Gastrocnemius medialis (tissue), 4 donors: ENCODE data around the gene LRCH1. TPM values are rescaled to one million over a fixed set of nuclear protein-coding genes. Genes with fewer than 3 reads are reported as not detected.

Experiments used
- ATAC-seq, 2 donors: fragments of 150-250 bp; one replicate each; pipeline ENCODE4 v1.9.1; 2016
- DNase-seq, 2 donors: peaks; one replicate each; pipeline ENCODE4 v3.0.0-alpha.2; 2019
- H3K27ac ChIP-seq, 4 donors: fragments of 200-600 bp; sonication (generic); 1 replicate in 1 of 4; 2 replicates in 3 of 4; pipeline ENCODE4 v1.5.1; 2016 to 2018; ENCODE audit warnings: mild to moderate bottlenecking in 2 of 4, moderate library complexity in 1 of 4
- H3K27me3 ChIP-seq, 3 donors: fragments of 200-600 bp; sonication (generic) in 2 of 3; 1 replicate in 1 of 3; 2 replicates in 2 of 3; pipeline versions ENCODE4 v1.5.1 to v1.6.0; 2016 to 2019; ENCODE audit warnings: mild to moderate bottlenecking in 1 of 3, moderate library complexity in 1 of 3
- H3K36me3 ChIP-seq, 2 donors: fragments of 200-600 bp; sonication (generic) in 1 of 2; one replicate each; pipeline ENCODE4 v1.5.1; 2017 to 2018
- H3K4me1 ChIP-seq, 2 donors: fragments of 200-600 bp; sonication (generic) in 1 of 2; one replicate each; pipeline ENCODE4 v1.5.1; 2016 to 2017; ENCODE audit warnings: mild to moderate bottlenecking in 2 of 2
- H3K4me3 ChIP-seq, 4 donors: fragments of 200-600 bp; sonication (generic) in 3 of 4; 1 replicate in 1 of 4; 2 replicates in 3 of 4; pipeline ENCODE4 v1.5.1; 2016 to 2019; ENCODE audit warnings: mild to moderate bottlenecking in 2 of 4
- H3K9me3 ChIP-seq, 3 donors: fragments of 200-600 bp; sonication (generic) in 2 of 3; 1 replicate in 1 of 3; 2 replicates in 2 of 3; pipeline ENCODE4 v1.5.1; 2016 to 2019
- POLR2A ChIP-seq, 2 donors: fragments of 450-650 bp; IDR thresholded peaks; one replicate each; pipeline ENCODE4 v1.6.1; 2017; ENCODE audit warnings: antibody characterized with exemption in 2 of 2, mild to moderate bottlenecking in 2 of 2, moderate library complexity in 2 of 2
- in situ Hi-C, 4 donors: fragments of 200-750 bp; cut with MboI; loops; one replicate each; pipeline versions ENCODE4 v1.15.0 to v1.8.0; 2017; ENCODE audit warnings: low sequenced_read_pairs in 4 of 4
- intact Hi-C: fragments of 100-400 bp; cut with DNase I; formaldehyde crosslinking; loops from one replicate; pipeline ENCODE4 v1.15.1; 2023; ENCODE audit warnings: low total_unique reads
- total RNA-seq, 4 donors: library from RNA; depleted of rRNA; stranded (reverse); fragments of >200 nt; gene quantifications; one replicate each; pipeline versions ENCODE4 v1.1.0 to v1.2.3, GENCODE V29; 2016
- TF ChIP-seq, protein P1 (sequence below), 5 experiments: fragments of 450-650 bp in 3 of 5; fragments of 200-600 bp in 2 of 5; sonication (generic) in 2 of 5; IDR thresholded peaks in 4 of 5; conservative IDR thresholded peaks in 1 of 5; 1 replicate in 4 of 5; 2 replicates in 1 of 5; pipeline ENCODE4 v1.5.1; 2016 to 2019; ENCODE audit warnings: antibody characterized with exemption in 5 of 5, mild to moderate bottlenecking in 3 of 5, moderate library complexity in 3 of 5

LRCH1 gene, protein sequence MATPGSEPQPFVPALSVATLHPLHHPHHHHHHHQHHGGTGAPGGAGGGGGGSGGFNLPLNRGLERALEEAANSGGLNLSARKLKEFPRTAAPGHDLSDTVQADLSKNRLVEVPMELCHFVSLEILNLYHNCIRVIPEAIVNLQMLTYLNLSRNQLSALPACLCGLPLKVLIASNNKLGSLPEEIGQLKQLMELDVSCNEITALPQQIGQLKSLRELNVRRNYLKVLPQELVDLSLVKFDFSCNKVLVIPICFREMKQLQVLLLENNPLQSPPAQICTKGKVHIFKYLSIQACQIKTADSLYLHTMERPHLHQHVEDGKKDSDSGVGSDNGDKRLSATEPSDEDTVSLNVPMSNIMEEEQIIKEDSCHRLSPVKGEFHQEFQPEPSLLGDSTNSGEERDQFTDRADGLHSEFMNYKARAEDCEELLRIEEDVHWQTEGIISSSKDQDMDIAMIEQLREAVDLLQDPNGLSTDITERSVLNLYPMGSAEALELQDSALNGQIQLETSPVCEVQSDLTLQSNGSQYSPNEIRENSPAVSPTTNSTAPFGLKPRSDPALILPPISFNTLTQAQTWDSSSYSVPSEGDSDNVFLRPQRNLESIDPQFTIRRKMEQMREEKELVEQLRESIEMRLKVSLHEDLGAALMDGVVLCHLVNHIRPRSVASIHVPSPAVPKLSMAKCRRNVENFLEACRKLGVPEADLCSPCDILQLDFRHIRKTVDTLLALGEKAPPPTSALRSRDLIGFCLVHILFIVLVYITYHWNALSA
- total RNA-seq = 1 to 10 TPM; 3.4 to 5.0 (median 3.9) TPM

- Histone ChIP-seq H3K27ac (peak within 1 kb of the TSS; percentile 72 to 87 (median 83)), H3K9me3 (no peaks in the 10 kb centered on the region), H3K4me3 (peak within 1 kb of the TSS; percentile 60 to 98 (median 88)), H3K27me3 (no peaks in the 10 kb centered on the region), H3K4me1 (peaks cover 14 to 23% of the 10 kb centered on the region in 2 donors), H3K36me3 (no peaks in the 10 kb centered on the region)
- ATAC-seq (peak; percentile 74 to 77), DNase-seq (peak; percentile 66 to 76)
- intact Hi-C loops = loop anchor here (1.0 to 5.0 kb wide), 3 partner anchors 124 to 244 kb away; partner anchors contain the start of gene ESD
- peak; percentile 26 to 33 for TF ChIP-seq POLR2A (IDR thresholded peaks at IDR 0.05)
- TF ChIP-seq, protein P1, sequence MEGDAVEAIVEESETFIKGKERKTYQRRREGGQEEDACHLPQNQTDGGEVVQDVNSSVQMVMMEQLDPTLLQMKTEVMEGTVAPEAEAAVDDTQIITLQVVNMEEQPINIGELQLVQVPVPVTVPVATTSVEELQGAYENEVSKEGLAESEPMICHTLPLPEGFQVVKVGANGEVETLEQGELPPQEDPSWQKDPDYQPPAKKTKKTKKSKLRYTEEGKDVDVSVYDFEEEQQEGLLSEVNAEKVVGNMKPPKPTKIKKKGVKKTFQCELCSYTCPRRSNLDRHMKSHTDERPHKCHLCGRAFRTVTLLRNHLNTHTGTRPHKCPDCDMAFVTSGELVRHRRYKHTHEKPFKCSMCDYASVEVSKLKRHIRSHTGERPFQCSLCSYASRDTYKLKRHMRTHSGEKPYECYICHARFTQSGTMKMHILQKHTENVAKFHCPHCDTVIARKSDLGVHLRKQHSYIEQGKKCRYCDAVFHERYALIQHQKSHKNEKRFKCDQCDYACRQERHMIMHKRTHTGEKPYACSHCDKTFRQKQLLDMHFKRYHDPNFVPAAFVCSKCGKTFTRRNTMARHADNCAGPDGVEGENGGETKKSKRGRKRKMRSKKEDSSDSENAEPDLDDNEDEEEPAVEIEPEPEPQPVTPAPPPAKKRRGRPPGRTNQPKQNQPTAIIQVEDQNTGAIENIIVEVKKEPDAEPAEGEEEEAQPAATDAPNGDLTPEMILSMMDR (IDR thresholded peaks at IDR 0.05 in 4 of 5, conservative IDR thresholded peaks at IDR 0.05 in 1 of 5) = no peak
- in situ Hi-C loops = loop anchor here in 3 of 4 donors (5.0 to 10.0 kb wide), 2 partner anchors 162 to 169 kb away; no protein-coding TSS in a partner anchor
These were observed at the start of gene LRCH1 for GRCh38 chr13:46552889-46553520. LRCH1 (plus strand) TSS chr13:46553170; CDS start chr13:46553397, 227 bp downstream.

DNA sequence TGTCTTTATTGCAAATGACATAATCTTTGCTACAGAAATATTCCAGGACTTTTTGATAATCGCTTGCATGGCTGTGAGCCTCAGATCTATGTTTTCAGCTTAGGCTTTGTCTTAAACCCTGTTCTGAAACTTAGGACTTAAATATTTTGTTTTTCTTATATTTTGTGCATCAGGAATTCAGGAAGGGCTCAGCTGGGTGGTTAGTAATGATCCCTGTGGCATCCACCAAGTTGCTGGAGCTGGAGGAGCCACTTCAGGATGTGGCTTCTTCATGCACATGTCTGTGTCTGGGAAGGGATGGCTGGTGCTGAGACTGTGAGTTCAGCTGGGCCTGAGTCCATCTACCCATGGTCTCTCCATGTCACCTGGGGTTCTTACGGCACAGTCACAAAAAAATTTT lies 48.9 kb upstream of the LRCH1 start:
- Histone ChIP-seq H3K4me1 (no peaks in the 10 kb centered on the region), H3K27ac (no peak overlapping the region), H3K36me3 (no peaks in the 10 kb centered on the region), H3K9me3 (no peaks in the 10 kb centered on the region), H3K27me3 (no peaks in the 10 kb centered on the region), H3K4me3 (no peak overlapping the region)
- intact Hi-C loops (no loop called here), in situ Hi-C loops (no loop called here)
- ATAC-seq (no peak), DNase-seq (no peak)
- no peak for TF ChIP-seq POLR2A (IDR thresholded peaks at IDR 0.05)
- TF ChIP-seq, protein P1 (IDR thresholded peaks at IDR 0.05 in 4 of 5, conservative IDR thresholded peaks at IDR 0.05 in 1 of 5) = no peak

DNA sequence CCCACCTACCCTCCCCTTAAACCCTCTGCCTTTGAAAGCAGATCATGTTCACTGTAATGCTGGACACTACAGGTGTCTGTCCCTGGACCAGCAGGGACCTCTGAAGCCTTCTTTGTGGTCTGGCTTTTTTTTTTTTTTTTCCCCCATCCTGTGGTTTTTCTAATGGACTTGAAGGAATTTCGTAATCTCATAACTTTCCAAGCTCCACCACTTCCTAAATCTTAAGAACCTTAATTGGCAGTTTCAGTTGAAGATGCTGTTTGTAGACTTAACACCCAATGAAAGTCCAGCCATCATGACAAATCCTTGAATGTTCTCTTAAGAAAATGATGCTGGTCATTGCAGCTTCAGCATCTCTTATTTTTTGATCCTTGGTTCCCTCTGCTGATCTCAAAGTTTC lies 45.0 kb upstream of the LRCH1 start:
- TF ChIP-seq, protein P1 (IDR thresholded peaks at IDR 0.05 in 4 of 5, conservative IDR thresholded peaks at IDR 0.05 in 1 of 5) = no peak
- TF ChIP-seq POLR2A (IDR thresholded peaks at IDR 0.05) = no peak
- H3K27ac ChIP-seq = no peak overlapping the region
- intact Hi-C loops (no loop called here), in situ Hi-C loops (no loop called here)
- DNase-seq = no peak
- ATAC-seq = no peak
- H3K9me3 ChIP-seq = no peaks in the 10 kb centered on the region
- no peaks in the 10 kb centered on the region for H3K4me1 ChIP-seq
- no peak overlapping the region for H3K4me3 ChIP-seq
- no peaks in the 10 kb centered on the region for H3K36me3 ChIP-seq
- no peaks in the 10 kb centered on the region for H3K27me3 ChIP-seq

GRCh38 chr13:46509981-46510380 lies 43.0 kb upstream of the LRCH1 start:
- intact Hi-C loops = no loop called here
- in situ Hi-C loops = no loop called here
- H3K27ac ChIP-seq = no peak overlapping the region
- TF ChIP-seq, protein P1 (IDR thresholded peaks at IDR 0.05 in 4 of 5, conservative IDR thresholded peaks at IDR 0.05 in 1 of 5) = no peak
- no peak for TF ChIP-seq POLR2A (IDR thresholded peaks at IDR 0.05)
- ATAC-seq = no peak
- H3K9me3 ChIP-seq = no peaks in the 10 kb centered on the region
- no peaks in the 10 kb centered on the region for H3K36me3 ChIP-seq
- no peaks in the 10 kb centered on the region for H3K27me3 ChIP-seq
- H3K4me3 ChIP-seq = no peak overlapping the region
- no peaks in the 10 kb centered on the region for H3K4me1 ChIP-seq
- DNase-seq = no peak
